Smooth muscle cell (in vitro differentiated cells): Measurements from ENCODE around the gene RNF8. TPM values are rescaled to one million over a fixed set of nuclear protein-coding genes. Genes with fewer than 3 reads are reported as not detected.

Experiments used
- DNase-seq: peaks from one replicate; lab custom pipeline; 2025; ENCODE audit not compliant: unreplicated experiment; lab: John Stamatoyannopoulos, UW
- H2AFZ ChIP-seq: fragments of 200-600 bp; sonication (generic); 2 replicates; pipeline ENCODE4 v1.6.0; 2016; ENCODE audit warnings: antibody characterized with exemption, low read depth, mild to moderate bottlenecking
- H3F3A ChIP-seq: fragments of 200-600 bp; sonication (generic); 2 replicates; pipeline ENCODE4 v1.6.0; 2017; ENCODE audit warnings: antibody characterized with exemption, low read depth
- H3K27ac ChIP-seq: fragments of 200-600 bp; sonication (generic); 2 replicates; pipeline ENCODE4 v1.5.1; 2016; ENCODE audit warnings: low read depth, mild to moderate bottlenecking
- H3K27me3 ChIP-seq: fragments of 200-600 bp; sonication (generic); 2 replicates; pipeline ENCODE4 v1.6.1; 2016; ENCODE audit warnings: low read depth, mild to moderate bottlenecking
- H3K36me3 ChIP-seq: fragments of 200-600 bp; sonication (generic); 2 replicates; pipeline ENCODE4 v1.5.1; 2016; ENCODE audit warnings: low read depth
- H3K4me1 ChIP-seq: fragments of 200-600 bp; sonication (generic); 2 replicates; pipeline ENCODE4 v1.5.1; 2016; ENCODE audit warnings: low read depth
- H3K4me2 ChIP-seq: fragments of 200-600 bp; sonication (generic); 2 replicates; pipeline ENCODE4 v1.6.0; 2016; ENCODE audit warnings: mild to moderate bottlenecking
- H3K4me3 ChIP-seq: fragments of 200-600 bp; sonication (generic); 2 replicates; pipeline ENCODE4 v1.5.1; 2016; ENCODE audit warnings: mild to moderate bottlenecking
- H3K79me2 ChIP-seq: fragments of 200-600 bp; sonication (generic); 2 replicates; pipeline ENCODE4 v1.6.0; 2016; ENCODE audit warnings: low read depth, mild to moderate bottlenecking
- H3K9ac ChIP-seq: fragments of 200-600 bp; sonication (generic); 2 replicates; pipeline ENCODE4 v1.6.0; 2016; ENCODE audit warnings: low read depth
- H3K9me3 ChIP-seq: fragments of 200-600 bp; sonication (generic); replicated peaks from 2 replicates; pipeline ENCODE4 v1.5.1; 2016; ENCODE audit warnings: low read depth
- H4K20me1 ChIP-seq: fragments of 200-600 bp; sonication (generic); 2 replicates; pipeline ENCODE4 v1.6.0; 2016; ENCODE audit warnings: low read depth
- WGBS: methylation state at CpG from one replicate; pipeline ENCODE4 v1.1.7; 2016; ENCODE audit warnings: low lambda C conversion rate; 5-methylcytosine and 5-hydroxymethylcytosine counted together
- polyA plus RNA-seq: library from polyadenylated mRNA; unstranded; fragments of >200 nt; fragmentation: Nextera tagmentation; extraction: Ambion mirVana; gene quantifications from 2 replicates; pipeline ENCODE4 v1.2.1, GENCODE V29; 2016
- total RNA-seq: library from RNA; depleted of rRNA; stranded (reverse); fragments of >200 nt; gene quantifications from 2 replicates; pipeline ENCODE4 v1.2.3, GENCODE V29; 2014
- TF ChIP-seq, protein P1 (sequence below): fragments of 200-600 bp; sonication (generic); IDR thresholded peaks from 2 replicates; pipeline ENCODE4 v1.5.1; 2017; ENCODE audit warnings: borderline replicate concordance, mild to moderate bottlenecking, antibody characterized with exemption; ENCODE audit not compliant: insufficient read depth, poor library complexity, severe bottlenecking

RNF8 gene
- total and polyA plus RNA-seq, 2 experiments from 2014 or later: 16.7 to 23.6 TPM

DNA sequence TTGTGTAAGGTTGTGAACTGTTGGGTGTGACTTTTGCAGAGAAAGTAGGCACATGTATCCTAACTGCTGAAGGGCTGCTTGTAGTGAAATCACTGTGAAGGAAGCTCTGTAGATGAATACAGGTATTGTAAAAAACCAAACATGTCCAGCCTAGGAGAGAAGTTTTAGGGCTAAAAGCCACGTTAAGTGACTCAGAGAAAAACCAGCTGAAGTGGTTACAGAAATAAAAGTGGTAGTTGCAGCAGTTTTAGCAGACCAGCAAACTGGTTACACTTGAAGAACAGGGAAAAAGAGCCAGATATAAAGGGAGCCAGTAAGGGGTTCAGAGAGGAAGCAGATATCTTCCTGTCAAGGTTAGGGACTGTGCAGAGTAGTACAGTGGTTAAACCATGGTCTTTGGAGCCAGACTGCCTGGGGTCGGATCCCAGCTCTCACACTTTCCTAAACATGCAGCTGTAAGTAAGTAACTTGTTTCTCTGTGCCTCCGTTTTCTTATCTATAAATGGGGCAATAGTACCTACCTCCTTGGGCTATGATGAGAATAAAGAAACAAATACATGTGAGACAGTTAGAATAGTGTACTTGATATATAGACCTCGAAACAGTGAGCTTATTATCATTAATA is 33.8 kb upstream of the RNF8 start:
- Histone ChIP-seq H3K79me2 (no peaks in the 10 kb centered on the region), H3K9me3 (no peaks in the 10 kb centered on the region), H3F3A (no peaks in the 10 kb centered on the region), H4K20me1 (peaks cover 11% of the 10 kb centered on the region), H3K4me3 (no peak overlapping the region), H3K9ac (no peak overlapping the region), H3K36me3 (no peaks in the 10 kb centered on the region), H2AFZ (no peak overlapping the region), H3K27me3 (no peaks in the 10 kb centered on the region), H3K27ac (peak overlapping the region; percentile 46), H3K4me1 (no peaks in the 10 kb centered on the region), H3K4me2 (no peak overlapping the region)
- DNase-seq: no peak
- TF ChIP-seq, protein P1, sequence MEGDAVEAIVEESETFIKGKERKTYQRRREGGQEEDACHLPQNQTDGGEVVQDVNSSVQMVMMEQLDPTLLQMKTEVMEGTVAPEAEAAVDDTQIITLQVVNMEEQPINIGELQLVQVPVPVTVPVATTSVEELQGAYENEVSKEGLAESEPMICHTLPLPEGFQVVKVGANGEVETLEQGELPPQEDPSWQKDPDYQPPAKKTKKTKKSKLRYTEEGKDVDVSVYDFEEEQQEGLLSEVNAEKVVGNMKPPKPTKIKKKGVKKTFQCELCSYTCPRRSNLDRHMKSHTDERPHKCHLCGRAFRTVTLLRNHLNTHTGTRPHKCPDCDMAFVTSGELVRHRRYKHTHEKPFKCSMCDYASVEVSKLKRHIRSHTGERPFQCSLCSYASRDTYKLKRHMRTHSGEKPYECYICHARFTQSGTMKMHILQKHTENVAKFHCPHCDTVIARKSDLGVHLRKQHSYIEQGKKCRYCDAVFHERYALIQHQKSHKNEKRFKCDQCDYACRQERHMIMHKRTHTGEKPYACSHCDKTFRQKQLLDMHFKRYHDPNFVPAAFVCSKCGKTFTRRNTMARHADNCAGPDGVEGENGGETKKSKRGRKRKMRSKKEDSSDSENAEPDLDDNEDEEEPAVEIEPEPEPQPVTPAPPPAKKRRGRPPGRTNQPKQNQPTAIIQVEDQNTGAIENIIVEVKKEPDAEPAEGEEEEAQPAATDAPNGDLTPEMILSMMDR: no peak
- WGBS: 73% methylated on average over 4 of the region's 4 CpGs

DNA sequence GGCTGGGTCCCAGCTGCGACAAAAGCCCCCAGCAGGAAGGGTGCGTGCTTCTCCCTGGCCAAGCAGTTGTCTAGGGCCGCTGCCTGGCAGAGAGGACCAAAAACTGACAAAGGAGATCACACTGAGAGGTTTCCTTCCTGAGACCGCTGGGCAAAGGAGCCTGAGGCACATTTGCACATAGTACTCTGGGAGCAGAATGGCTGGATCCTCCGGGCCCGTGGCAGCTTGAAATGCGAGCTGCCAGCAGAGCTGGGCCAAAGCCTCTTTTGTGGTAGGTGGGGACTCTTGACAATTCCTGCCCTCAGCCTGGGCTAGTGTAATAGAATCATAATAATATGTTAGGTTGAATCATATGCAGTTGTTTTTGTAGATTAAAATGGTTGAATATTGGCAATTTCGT is 33.1 kb upstream of the RNF8 start:
- WGBS: 78% methylated on average over 8 of the region's 8 CpGs
- Histone ChIP-seq H3K36me3 (no peaks in the 10 kb centered on the region), H3K27ac (peak overlapping the region; percentile 46), H4K20me1 (peaks cover 6% of the 10 kb centered on the region), H3K79me2 (no peaks in the 10 kb centered on the region), H3K4me3 (no peak overlapping the region), H3F3A (no peaks in the 10 kb centered on the region), H3K4me2 (no peak overlapping the region), H3K9me3 (no peaks in the 10 kb centered on the region), H3K4me1 (no peaks in the 10 kb centered on the region), H3K9ac (no peak overlapping the region), H3K27me3 (no peaks in the 10 kb centered on the region), H2AFZ (no peak overlapping the region)
- TF ChIP-seq, protein P1: no peak
- DNase-seq: no peak

DNA sequence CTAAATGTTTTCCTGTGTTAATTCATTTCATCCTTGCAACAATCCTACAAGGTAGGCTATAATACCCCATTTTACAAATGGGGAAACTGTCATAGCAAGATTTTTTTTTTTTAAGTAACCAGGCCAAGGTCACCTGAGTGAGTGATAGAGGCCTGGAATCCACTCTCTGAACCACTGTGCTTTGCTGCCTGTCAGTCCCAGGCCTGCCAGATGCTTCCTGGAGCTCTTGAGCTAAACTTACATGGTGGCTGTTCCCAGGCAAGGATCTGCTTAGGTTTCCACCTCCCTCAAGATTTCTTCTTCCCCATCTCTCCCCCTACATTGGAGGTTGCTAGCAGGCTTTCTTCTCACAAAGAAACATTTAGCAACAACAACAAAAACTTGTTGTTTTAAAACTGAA is 32.7 kb upstream of the RNF8 start:
- Histone ChIP-seq H3K4me1 (no peaks in the 10 kb centered on the region), H3K9ac (no peak overlapping the region), H3K36me3 (no peaks in the 10 kb centered on the region), H3K4me3 (no peak overlapping the region), H3F3A (no peaks in the 10 kb centered on the region), H3K79me2 (no peaks in the 10 kb centered on the region), H3K27me3 (no peaks in the 10 kb centered on the region), H4K20me1 (peaks cover 1% of the 10 kb centered on the region), H2AFZ (no peak overlapping the region), H3K4me2 (no peak overlapping the region), H3K27ac (peak overlapping the region; percentile 46), H3K9me3 (no peaks in the 10 kb centered on the region)
- TF ChIP-seq, protein P1: no peak
- no peak for DNase-seq
